Measurements from ENCODE around the gene INPP4B.

DNA sequence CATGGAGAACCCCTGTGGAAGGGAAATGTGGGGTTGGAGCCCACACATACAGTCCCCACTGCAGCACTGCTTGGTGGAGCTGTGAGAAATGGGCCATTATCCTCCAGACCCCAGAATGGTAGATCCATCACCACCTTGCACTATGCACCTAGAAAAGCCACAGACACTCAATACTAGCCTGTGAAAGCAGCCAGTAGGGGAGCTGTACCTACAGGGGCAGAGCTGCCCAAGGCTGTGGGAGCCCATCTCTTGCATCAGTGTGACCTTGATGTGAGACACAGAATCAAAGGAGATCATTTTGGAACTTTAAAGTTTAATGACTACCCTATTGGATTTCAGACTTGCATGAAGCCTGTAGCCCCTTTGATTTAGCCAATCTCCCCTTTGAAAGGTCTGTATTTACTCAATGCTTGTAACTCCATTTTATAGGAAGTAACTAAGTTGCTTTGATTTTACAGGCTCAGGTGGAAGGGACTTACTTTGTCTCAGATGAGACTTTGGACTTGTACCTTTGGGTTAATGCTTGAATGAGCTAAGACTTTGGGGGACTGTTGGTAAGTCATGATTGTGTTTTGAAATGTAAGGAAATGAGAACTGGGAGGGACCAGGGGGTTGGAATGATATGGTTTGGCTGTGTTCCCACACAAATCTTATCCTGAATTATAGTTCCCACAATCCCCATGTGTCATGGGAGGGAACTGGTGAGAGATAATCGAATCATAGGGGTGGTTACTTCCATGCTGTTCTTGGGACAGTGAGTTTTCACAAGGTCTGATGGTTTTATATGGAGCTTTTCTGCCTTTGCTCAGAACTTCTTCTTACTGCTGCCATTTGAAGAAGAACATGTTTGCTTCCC, 352.6 kb downstream of the INPP4B start:
- TF ChIP-seq CTCF (IDR thresholded peaks at IDR 0.05; ENCODE audit: low read length) = no peak
- no peak for TF ChIP-seq EZH2 (IDR thresholded peaks at IDR 0.05; ENCODE audit: borderline replicate concordance, low read length)
